HG02642 (cell line): ENCODE results near the gene RPS6KA2.

Experiments used
- ATAC-seq: cut with Tn5 transposase; IDR thresholded peaks from one replicate; pipeline ENCODE4 v1.9.1; 2021; ENCODE audit warnings: mild to moderate bottlenecking; ENCODE audit not compliant: unreplicated experiment, poor library complexity

The RPS6KA2 gene

DNA sequence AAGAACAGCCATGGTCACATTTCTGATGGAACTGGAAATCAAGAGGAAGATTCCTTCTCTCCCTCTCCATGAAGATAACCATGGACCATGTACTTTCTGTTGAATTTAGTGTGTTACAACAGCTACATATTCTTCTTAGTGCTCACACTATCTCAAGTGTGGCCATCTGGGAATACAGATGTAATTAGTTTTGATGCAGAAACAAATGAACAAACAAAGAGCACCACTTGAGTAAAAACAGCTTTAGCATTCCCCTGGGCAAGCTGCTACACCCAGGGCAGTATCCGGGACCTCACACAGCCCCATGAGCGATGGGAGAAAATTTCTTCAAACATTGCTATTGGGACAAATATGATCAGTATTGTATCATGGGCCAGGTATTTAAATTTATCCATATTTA, 115.7 kb downstream of the RPS6KA2 start:
- no peak for ATAC-seq

DNA sequence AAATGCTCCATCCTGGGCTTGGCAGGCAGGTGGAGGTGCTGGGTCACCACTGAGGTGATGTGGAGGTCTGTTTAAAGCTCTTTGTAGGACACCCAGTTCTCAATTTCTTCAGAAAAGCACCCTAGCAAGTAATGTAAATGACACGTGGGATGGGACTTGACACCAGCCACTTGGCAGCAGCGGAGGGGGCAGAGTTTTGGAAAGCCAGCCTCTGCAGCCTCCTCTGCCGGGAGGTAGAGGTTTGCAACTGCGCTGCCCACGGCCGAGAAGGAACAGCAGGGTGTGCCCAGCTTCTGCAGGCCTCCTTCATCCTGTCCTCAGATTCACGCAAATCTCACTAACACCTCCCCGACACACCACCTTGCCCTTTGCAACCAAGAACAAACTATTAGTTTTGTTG, 117.9 kb downstream of the RPS6KA2 start:
- no peak for ATAC-seq

DNA sequence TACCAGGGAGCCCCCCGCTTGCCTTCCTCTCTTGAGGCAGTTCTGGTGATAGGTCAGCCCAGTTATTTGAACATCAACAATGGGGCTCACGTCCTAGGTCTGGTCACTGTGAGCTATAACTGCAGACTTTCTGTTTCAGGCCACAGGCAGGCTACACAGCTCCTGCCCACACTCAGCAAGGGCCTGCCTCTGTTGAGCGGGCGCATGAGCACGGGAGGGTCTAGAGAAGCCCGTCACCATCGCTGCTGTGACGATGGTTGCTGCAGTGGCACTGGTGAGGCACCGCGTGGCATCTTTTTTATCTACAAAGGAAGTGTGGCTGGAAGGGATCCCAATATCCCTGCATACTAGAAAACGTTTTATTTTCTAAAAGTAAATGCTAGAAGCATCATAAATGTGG, 118.3 kb downstream of the RPS6KA2 start:
- ATAC-seq = no peak

DNA sequence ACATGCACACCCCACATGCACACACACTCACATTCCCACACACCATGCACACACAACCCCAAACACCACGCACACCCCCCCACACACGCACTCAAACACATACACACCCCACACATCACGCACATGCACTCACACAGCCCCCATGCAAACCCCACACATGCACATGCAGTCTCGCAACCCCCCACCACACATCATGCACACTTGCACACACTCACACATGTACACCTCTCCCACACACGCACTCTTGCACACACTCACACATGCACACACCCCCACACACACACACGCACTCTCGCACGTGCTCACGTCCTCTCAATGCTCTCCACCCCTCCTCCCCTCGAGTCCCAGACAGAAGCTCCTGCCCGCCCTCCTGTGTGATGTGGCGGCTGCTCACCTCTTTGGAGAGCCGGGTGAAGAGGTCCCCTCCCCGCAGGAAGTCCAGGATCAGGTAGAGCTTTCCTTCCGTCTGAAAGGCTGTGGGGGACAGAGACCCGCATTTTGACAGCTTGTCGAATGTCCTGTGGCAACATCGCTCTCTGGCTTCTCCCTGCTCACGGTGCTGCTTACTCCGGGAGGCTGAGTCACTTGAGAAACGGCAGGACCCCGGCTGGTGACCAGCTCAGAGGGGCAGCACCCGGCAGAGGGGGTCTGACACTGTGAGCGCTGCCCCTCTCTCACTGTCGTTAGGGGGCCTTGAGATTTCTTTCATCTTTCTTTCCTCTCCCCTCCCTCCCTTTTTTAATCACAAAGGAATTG, 119.1 kb downstream of the RPS6KA2 start:
- ATAC-seq = no peak

DNA sequence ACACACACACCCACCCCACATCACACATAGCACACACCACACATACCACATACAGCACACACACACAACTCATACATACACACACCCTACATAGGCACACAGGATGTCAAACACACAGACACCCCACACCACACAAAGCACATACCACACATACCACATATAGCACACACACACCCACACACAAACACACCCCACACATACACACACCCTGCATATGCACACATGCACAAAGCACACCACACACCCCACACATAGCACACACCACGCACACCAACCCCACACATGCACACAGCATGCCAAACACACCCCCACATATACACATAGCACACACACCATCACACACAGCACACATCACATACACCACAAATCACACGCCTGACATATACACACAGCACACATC, 119.7 kb downstream of the RPS6KA2 start:
- ATAC-seq = no peak

DNA sequence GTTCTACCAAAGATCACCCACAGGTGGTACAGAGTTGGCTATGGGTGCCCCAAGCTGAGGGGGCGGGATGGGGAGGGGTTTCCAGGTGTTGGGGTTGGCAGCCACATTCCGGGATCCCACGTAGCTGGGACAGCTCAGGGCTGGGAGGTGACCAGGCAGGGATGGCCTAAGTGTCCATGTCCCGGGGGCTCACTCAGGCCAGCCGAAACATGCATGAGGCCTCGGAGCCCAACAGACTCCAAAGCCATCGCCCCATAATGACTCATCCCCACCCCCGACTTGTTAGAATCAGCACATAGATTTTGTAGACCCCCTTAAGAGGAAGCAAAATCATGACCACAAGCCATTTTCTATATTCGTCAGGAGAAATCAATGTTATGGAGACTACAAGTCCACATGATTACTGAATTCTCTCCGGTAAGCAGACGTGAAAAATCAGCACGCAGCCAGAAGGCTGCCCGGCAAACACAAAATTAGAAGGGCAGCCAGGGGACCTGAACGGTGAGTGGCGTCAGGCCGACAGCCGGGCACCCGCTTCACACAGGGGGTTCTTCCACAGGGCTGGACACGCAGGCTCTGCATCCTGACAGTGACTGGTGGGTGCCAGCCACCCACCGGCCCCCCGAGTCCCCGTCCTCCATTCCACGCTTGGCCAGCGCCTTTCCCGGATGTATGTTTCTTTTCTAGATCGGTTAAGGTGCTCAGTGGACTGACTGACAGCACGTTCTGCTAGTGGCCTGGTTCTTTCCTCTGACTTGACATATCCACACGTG, 121.7 kb downstream of the RPS6KA2 start:
- no peak for ATAC-seq

DNA sequence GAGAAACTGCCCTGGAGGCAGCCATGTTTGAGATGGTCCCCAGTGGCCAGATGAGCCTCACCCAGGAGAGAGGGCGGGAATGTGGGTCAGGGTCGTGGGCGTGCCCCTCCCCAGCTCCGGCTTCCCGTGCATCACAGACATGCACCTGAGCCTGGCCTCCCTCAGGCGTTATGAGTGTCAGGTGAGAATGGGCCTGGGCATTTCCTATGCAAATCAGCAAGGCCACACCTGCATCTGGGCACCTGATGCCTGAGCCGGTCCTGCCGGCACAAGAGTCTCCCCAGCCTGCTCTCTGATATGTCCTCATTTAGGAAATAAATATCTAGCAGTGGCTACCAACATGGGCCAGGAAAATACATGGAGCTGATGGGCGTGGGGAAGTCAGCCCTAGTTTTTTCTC, 123.0 kb downstream of the RPS6KA2 start:
- no peak for ATAC-seq

DNA sequence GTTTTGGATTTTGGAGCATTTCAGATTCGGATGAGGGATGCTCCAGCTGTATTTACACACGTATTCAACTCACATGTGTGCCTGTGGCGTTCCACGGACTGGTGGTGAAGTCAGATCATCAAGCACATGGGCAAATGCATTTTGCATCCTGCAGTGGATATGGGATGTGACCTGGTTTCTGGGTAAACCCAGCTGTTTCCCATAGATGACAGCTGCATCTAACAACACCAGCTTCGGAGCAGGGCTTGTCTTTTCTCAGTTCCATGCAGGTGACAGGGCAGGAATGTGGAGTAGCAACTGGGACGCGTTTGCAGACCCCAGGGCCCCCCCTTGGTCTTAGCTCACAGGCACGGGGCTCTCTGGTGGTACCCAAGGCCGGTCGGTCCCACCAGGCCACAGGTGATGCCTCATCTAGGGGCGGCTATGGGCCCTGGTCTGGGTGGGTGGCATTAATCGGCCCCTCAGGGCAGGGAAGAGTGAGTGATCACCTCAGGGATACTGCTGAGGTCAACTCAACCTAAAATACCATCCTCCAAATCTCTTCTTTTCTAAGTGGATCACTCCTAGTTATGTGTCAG, 123.8 kb downstream of the RPS6KA2 start:
- ATAC-seq = no peak

DNA sequence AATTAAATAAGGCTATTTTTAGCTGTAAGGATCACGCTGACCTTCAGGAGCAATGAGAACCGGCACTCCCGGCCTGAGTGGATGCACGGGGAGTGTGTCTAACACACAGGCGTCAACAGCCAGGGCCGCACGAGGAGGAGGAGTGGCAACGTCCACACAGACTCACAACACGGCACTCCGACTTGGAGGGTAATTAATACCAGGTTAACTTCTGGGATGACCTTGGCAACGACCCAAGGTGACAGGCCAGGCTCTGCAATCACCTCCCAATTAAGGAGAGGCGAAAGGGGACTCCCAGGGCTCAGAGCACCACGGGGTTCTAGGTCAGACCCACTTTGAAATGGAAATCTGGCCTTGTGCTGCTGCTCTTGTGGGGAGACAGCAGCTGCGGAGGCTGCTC, 124.6 kb downstream of the RPS6KA2 start:
- no peak for ATAC-seq

DNA sequence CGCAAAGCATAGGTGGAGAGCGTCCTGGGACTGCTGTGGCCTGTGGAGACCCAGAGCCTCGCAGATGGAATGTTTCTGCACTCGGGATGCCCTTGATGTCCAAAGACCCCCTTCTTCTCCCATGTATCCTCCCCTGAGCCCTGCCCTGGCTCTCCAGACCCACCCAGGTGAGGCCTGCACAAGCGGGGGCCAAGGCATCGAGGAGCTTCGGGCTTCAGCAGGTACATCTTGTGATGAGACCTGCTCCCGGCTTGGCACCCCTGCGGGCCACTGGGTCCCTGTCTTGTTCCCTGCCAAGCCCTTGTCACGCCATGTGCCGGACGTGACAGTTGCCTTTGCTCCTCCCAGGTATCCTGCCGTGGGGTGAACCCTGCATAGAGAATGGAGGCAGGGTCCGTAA, 125.8 kb downstream of the RPS6KA2 start:
- no peak for ATAC-seq

DNA sequence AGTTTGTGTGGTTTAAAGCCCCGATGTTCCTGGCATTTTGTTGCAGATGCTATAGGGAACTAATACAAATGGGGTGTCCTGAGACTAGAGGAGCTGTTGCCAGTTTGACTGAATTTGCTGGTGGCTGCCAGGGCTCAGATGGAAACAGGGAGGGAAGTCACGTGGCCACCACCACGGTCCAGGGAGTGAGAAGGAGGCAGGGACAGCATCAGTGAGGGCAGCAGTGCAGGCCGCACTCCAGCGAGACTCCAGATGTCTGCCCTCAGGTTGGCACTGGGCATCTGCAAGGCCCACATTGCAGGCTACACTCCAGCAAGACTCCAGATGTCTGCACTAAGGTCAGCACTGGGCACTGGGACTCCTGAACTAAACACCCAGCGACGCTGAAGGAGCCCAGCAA, 126.8 kb downstream of the RPS6KA2 start:
- no peak for ATAC-seq

DNA sequence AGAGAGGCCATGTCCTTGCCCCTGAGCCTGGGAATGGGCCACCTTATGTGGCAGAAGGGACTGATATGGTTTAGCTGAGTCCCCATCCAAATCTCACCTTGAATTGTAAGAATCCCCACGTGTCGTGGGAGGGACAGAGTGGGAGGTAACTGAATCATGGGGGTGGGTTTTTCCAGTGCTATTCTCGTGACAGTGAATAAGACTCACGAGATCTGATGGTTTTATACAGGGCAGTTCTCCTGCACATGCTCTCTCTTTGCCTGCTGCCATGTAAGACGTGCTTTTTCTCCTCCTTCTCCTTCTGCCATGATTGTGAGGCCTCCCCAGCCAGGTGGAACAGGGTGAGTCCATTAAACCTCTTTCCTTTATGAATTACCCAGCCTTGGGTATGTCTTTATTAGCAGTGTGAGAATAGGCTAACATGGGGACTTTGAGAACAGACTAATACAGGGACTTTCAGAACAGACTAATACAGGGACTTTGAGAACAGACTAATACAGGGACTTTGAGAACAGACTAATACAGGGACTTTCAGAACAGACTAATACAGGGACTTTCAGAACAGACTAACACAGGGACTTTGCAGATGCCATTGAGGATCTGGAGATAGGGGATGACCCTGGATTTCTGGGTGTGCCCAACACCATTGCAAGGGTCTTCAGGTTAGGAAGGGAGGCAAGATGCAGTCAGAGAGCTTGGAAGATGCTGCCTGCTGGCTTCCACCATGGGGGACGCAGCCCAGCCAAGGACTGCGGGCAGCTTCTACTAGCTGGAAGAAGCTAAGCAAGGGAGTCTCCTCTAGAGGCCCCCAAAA, 127.5 kb downstream of the RPS6KA2 start:
- ATAC-seq = peak; percentile 76

DNA sequence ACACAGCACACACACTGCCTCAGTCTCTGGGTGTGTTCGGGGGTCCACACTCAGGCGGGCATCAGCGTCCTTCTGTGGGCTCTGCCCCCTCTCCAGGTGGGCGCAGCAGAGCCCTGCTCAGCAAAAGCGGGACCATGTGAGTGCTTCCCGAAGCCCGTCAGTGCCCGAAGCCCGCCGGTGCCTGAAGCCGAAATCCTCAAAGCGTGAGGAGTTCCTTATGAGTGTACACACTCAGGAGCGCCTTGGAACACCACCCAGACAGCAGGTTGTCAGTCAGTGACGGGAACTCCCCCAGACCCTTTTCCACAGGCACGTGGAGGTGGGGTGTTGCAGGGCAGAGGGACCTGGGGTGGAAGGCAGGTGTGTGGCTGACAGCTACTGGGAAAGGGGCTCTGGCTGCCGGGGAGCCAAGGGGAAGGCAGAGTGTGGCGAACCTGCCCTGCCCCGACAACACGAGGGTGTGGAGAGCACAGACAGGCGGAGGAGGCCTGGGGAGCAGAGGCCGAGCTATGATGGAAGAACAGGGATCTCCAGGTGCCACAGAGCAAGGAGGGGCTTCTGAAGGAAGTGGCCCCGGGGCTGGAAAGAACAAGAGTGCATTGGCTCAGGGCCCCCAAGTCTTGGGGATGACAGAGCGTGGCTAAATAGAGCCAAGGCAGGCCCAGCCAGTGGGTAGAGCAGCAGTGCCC, 128.2 kb downstream of the RPS6KA2 start:
- no peak for ATAC-seq

DNA sequence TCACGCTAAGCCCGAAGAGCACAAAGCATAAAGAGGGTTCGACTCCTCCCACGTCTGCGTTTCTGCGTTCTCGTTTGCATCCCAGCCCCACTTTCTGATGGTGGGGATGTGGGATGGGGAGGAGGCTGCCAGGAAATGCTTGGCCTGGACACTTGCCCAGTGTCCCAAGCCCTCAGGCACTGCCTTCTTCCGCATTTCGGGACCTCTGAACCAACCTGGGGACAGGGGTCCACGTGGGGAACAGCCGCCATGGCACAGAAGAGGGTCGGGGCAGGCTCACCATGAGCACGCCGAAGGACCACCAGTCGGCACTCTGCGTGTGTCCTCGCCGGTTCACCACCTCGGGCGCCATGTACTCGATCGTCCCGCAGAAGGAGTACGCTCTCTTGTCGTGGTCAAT, 128.8 kb downstream of the RPS6KA2 start:
- ATAC-seq = no peak

DNA sequence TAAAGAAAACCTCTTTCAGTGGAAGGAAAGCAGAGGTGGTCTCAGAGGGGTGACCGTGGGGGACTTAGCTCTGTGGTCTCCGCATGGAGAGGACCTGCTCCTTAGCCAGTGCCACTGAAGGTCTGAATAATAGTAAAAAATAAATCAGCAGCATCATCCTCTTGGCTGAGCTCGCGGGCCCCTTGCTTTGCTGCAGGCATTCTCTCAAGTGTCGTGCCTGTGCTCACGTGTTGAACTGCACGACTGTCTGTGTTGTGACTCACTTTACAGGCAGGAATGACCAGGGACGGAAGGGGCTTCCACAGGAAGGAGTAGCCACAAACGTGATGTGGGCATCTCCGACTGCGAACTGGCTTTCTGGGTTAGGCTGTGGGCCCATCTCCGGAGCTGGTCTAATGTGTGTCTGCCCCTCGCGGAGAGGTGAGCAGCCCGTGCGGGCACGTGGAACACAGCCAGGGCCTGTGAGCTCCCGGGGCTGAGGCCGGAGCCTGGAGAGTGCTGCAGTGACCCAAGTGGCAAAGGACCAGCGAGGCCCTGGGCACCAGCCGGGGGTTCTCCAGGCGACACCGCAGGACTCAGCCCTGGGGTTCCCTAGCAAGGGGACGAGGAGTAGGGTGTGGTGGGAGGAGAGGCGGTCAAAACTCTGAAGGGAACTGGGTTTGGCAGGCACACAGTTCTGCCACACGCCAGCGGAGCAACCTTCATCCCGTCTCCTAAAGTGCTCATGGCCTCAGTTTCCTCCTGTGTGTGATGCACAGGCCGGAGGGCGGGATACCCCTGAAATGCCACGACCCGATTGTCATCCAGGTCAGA, 129.8 kb downstream of the RPS6KA2 start:
- no peak for ATAC-seq

DNA sequence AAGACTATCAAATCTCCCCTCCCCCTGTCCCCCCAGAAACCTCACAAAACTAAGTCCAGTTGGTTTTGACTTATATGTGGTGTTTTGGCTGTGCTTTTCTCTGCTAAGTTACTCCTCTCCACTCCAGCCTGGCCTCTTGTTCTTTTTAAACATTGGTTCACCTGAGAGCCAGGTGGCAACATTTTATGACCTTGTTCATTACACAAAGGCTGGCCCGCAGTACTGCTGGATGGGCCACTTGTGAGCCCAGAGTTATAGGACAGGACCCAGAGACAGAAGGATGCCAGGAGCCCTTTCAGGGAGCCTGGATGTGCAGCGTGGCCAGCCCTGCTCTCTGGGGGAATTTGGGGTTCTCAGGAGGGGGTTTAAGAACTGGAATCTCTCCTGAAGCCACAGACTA, 130.6 kb downstream of the RPS6KA2 start:
- no peak for ATAC-seq

DNA sequence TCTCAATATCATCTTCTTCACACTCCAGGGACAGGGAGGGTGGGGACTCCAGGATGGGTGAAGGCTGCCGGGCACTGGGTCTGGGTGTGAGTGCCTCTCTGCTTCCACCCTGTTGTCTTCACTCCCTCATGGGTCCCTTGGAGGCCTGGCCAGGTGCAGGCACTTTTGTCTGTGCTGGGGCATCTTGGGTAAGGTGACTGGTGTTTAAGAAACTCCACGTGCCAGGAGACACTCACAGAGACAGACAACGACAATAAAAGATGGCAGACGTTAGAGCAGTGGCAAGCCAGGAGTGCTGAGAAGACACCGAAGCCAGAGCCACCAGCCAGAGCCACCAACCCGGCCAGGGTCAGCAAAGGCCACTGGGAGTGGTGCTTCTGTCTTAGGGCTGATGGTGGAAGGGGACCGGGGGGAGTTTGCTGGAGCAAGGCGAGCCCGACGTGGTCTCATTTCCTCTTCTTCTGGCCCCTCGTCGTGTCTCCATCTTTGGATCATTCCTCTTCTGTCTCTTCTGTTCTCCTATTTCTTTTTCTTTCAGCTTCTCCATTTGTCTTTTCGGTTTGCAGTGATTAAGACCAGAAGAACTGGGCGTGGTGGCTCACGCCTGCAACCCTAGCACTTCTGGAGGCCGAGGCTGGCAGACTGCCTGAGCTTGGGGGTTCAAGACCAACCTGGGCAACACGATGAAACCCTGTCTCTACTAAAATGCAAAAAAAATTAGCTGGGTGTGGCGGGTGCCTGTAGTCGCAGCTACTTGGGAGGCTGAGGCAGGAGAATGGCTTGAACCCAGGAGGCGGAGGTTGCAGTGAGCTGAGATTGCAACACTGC, 131.3 kb downstream of the RPS6KA2 start:
- ATAC-seq = no peak

DNA sequence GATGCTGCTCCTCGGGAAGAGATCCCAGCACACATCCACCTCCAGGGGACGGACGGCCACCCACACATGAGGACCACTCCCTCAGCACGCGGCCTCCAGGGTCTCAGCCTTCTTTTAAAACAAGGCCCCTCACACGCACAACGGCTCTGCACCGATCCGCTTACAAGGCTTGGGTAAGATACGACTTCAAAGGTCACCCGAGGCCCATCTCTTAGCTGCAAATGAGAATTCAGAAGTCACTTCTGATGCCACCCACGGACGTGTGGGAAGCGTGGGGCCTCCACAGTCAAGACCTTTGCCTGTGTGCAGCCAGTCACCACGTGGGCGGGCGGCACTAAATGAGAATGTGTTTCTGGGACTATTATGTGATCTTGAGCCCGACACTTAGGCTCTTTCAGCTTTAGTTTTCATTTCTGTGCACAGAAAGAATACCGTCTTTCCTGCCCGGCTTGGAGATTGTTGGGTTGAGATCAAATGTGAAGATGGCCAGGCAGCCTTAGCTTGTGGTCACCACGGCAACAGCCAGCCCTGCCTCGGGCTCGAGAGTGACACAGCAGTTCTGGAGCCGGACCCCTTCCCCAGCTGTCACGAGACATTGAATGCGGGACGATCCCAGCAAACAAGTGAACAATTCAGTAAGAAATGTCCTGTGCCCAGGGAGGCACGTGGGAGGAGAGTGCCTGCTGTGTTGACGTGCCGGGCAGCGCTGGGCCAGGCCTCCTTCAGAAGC, 132.1 kb downstream of the RPS6KA2 start:
- no peak for ATAC-seq
